ENCODE results near the gene ADRM1.

Gene ADRM1

DNA sequence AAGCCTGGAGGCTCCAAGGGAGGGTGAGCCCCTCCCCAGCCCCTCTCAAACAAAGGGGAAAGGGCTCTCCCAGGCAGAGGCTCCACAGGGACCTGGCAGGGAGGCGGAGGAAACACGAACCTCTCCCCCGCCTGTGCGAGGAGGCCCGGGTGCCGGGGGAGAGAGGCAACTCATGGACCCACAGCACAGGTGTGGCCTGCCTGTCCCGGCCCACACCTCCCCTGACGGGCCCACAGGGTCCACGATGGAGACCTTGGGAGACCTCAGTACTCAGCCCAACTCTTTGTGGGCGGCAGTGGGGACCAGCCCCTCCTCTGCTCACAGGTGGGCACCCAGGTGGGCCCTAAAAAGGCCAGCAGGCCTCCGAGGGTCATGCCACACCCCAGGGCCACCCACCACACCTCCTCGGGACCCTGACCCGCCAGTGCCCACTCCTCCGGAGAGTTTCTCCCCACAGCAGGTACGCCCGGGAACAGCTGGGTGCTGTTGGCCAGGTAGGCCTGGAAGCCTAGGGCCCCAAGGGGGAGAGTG, 52.1 kb downstream of the ADRM1 start:
- no peaks in the 10 kb centered on the region for H3K9me3 ChIP-seq (ENCODE audit: control insufficient read depth in 2 of 2, low read length in 2 of 2)
- H3K27ac ChIP-seq (ENCODE audit: low read depth in 2 of 2, low read length in 2 of 2): peak overlapping the region; percentile 47 to 68
- no peaks in the 10 kb centered on the region for H3K27me3 ChIP-seq (ENCODE audit: control insufficient read depth in 2 of 2, insufficient read depth in 2 of 2, low read length in 2 of 2)
- H3K4me3 ChIP-seq (ENCODE audit: low read length in 2 of 2): no peak overlapping the region
- H3K9ac ChIP-seq (ENCODE audit: low read depth in 1 of 2, low read length in 2 of 2): no peak overlapping the region
- no peaks in the 10 kb centered on the region for H3K36me3 ChIP-seq (ENCODE audit: control insufficient read depth in 2 of 2, insufficient read depth in 2 of 2, low read length in 2 of 2)
- peaks cover 13 to 30% of the 10 kb centered on the region in 2 donors for H3K4me1 ChIP-seq (ENCODE audit: control insufficient read depth in 2 of 2, insufficient read depth in 2 of 2, low read length in 2 of 2)

DNA sequence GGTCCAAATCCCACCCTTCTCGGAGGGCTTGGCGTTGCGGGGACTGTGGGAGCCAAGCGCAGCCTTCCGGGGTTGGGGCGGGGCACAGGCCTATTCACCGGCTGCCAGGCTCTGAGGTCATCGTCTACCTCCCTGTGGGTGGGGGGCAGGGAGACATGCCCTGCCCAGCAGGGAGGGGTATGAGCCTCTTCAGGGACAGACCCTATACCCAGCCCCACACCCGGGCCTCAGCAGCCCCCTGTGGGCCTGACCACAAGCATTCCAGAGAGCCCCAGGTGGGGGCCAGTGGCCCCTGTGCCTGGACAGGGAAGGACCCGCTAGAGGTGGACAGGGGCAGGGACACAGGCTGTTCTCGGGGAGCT, 52.7 kb downstream of the ADRM1 start:
- Histone ChIP-seq H3K9me3 (ENCODE audit: control insufficient read depth in 2 of 2, low read length in 2 of 2) (no peaks in the 10 kb centered on the region), H3K27ac (ENCODE audit: low read depth in 2 of 2, low read length in 2 of 2) (peak overlapping the region; percentile 47 to 68), H3K9ac (ENCODE audit: low read depth in 1 of 2, low read length in 2 of 2) (no peak overlapping the region), H3K4me3 (ENCODE audit: low read length in 2 of 2) (no peak overlapping the region), H3K27me3 (ENCODE audit: control insufficient read depth in 2 of 2, insufficient read depth in 2 of 2, low read length in 2 of 2) (no peaks in the 10 kb centered on the region), H3K4me1 (ENCODE audit: control insufficient read depth in 2 of 2, insufficient read depth in 2 of 2, low read length in 2 of 2) (peaks cover 13 to 30% of the 10 kb centered on the region in 2 donors), H3K36me3 (ENCODE audit: control insufficient read depth in 2 of 2, insufficient read depth in 2 of 2, low read length in 2 of 2) (no peaks in the 10 kb centered on the region)

DNA sequence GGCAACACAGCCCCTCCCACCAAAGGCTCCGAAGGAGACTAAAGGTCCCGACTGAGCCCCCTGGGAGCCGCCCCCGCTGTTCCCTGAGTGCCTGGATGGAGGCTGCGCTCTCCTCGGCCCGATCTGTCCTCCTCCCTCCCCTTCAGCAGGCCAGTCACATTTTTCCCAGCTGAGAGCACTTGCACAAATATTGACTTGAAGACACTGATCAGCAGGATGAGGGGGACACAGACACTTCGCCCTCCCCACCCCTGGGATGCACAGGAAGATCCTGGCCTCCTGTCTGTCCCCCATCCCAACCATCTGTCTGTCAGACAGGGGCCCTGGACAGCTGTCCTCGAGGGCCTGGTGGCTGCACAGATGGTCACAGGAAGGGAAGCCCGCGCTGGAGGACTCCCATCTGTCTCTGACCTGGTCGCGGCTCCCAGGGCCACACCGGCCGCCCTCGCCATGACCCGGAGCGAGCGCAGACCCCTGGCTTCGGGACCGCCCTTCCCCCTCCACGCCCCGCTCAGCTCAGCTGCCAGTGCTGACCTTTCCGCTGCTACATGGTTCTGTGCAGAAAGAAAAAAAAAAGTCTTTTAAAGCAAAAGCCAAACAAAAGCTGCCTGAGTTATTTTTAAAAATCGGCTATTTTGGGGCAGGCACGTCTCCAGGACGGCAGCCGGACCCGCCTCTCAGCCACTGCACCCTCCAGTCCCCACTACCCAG, 53.2 kb downstream of the ADRM1 start:
- Histone ChIP-seq H3K4me3 (ENCODE audit: low read length in 2 of 2) (no peak overlapping the region), H3K27me3 (ENCODE audit: control insufficient read depth in 2 of 2, insufficient read depth in 2 of 2, low read length in 2 of 2) (no peaks in the 10 kb centered on the region), H3K27ac (ENCODE audit: low read depth in 2 of 2, low read length in 2 of 2) (peak overlapping the region; percentile 47 to 68), H3K9me3 (ENCODE audit: control insufficient read depth in 2 of 2, low read length in 2 of 2) (no peaks in the 10 kb centered on the region), H3K36me3 (ENCODE audit: control insufficient read depth in 2 of 2, insufficient read depth in 2 of 2, low read length in 2 of 2) (no peaks in the 10 kb centered on the region), H3K4me1 (ENCODE audit: control insufficient read depth in 2 of 2, insufficient read depth in 2 of 2, low read length in 2 of 2) (peaks cover 17 to 34% of the 10 kb centered on the region in 2 donors), H3K9ac (ENCODE audit: low read depth in 1 of 2, low read length in 2 of 2) (no peak overlapping the region)

DNA sequence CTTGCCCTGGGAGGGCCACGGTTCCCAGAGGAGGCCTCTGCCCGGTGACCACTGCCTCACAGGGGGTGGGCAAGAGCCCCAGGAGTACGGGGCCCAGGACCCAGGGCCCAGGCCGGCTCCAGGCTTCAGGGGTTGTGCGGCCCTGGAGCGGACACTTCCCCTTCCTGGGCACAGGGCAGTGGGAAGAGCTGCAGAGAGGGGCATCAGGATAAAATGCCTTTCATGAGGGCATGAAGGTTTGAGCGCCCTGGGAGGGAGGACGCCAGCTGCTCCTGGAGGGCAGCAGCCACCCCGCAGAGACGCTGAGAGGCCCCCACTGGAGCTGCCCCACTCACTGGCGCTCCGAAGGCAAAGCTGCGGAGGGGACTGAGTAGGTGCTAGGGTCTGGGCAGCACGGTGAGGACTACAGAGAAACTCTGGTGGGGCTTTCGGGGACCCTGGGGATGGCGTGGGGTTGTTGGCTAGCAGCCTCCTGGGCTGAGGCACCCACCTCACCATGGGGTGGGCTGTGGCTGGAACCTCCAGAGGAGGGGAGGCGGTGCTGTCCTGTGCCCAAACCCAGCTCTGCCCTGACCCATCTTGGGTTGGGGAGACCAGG, 53.9 kb downstream of the ADRM1 start:
- Histone ChIP-seq H3K27ac (ENCODE audit: low read depth in 2 of 2, low read length in 2 of 2) (peak overlapping the region; percentile 47 to 68), H3K36me3 (ENCODE audit: control insufficient read depth in 2 of 2, insufficient read depth in 2 of 2, low read length in 2 of 2) (no peaks in the 10 kb centered on the region), H3K27me3 (ENCODE audit: control insufficient read depth in 2 of 2, insufficient read depth in 2 of 2, low read length in 2 of 2) (no peaks in the 10 kb centered on the region), H3K4me1 (ENCODE audit: control insufficient read depth in 2 of 2, insufficient read depth in 2 of 2, low read length in 2 of 2) (peaks cover 21 to 34% of the 10 kb centered on the region in 2 donors), H3K4me3 (ENCODE audit: low read length in 2 of 2) (no peak overlapping the region), H3K9me3 (ENCODE audit: control insufficient read depth in 2 of 2, low read length in 2 of 2) (no peaks in the 10 kb centered on the region), H3K9ac (ENCODE audit: low read depth in 1 of 2, low read length in 2 of 2) (peak overlapping the region in 1 of 2 donors; percentile 12)

DNA sequence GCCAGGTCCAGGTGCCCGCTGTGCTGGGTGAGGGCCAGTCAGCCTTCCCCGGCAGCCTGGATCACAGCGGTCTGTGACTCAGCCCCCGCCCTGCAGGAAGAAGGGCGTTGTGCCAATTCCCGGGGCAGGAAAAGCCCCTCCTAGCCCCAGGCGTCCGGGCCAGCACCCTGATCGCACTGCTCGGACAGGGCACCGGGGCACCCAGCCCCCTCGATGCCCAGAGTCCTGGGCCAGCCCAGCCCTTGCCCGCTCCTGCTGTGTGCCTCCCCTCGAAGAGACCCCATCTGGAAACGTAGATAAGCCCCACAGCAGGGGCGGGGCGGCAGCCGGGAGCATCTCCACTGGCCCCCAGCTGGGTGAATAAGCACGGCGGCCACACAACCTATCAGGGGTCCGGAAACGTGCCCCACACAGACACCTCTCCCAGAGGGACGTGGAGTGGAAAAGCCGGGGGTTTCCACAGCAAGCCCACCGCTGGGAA, 54.4 kb downstream of the ADRM1 start:
- peak overlapping the region; percentile 47 to 68 for H3K27ac ChIP-seq (ENCODE audit: low read depth in 2 of 2, low read length in 2 of 2)
- no peak overlapping the region for H3K4me3 ChIP-seq (ENCODE audit: low read length in 2 of 2)
- H3K36me3 ChIP-seq (ENCODE audit: control insufficient read depth in 2 of 2, insufficient read depth in 2 of 2, low read length in 2 of 2): no peaks in the 10 kb centered on the region
- H3K27me3 ChIP-seq (ENCODE audit: control insufficient read depth in 2 of 2, insufficient read depth in 2 of 2, low read length in 2 of 2): no peaks in the 10 kb centered on the region
- peak overlapping the region in 1 of 2 donors; percentile 12 for H3K9ac ChIP-seq (ENCODE audit: low read depth in 1 of 2, low read length in 2 of 2)
- no peaks in the 10 kb centered on the region for H3K9me3 ChIP-seq (ENCODE audit: control insufficient read depth in 2 of 2, low read length in 2 of 2)
- H3K4me1 ChIP-seq (ENCODE audit: control insufficient read depth in 2 of 2, insufficient read depth in 2 of 2, low read length in 2 of 2): peaks cover 21 to 34% of the 10 kb centered on the region in 2 donors

DNA sequence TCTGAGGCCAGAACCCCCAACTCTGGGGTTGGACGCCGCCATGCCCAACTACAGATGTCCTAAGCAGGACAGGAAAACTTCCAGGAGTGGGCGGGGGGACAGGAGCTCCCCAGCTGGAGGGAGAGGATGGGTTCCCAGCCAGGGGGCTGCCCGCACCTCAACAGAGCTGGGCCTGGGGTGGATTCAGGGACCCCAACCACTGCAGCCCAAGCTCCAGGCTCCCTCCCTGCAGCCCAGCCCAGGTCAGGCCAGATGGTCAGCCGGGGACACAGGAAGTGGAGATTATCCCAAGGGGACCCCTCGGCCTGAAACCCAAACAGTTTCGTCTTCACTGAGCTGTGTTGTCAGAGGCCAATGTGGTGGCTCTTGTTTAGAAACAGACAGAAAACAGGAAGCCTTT, 54.9 kb downstream of the ADRM1 start:
- Histone ChIP-seq H3K9ac (ENCODE audit: low read depth in 1 of 2, low read length in 2 of 2) (no peak overlapping the region), H3K36me3 (ENCODE audit: control insufficient read depth in 2 of 2, insufficient read depth in 2 of 2, low read length in 2 of 2) (no peaks in the 10 kb centered on the region), H3K27ac (ENCODE audit: low read depth in 2 of 2, low read length in 2 of 2) (peak overlapping the region; percentile 47 to 68), H3K4me1 (ENCODE audit: control insufficient read depth in 2 of 2, insufficient read depth in 2 of 2, low read length in 2 of 2) (peaks cover 21 to 34% of the 10 kb centered on the region in 2 donors), H3K27me3 (ENCODE audit: control insufficient read depth in 2 of 2, insufficient read depth in 2 of 2, low read length in 2 of 2) (no peaks in the 10 kb centered on the region), H3K4me3 (ENCODE audit: low read length in 2 of 2) (no peak overlapping the region), H3K9me3 (ENCODE audit: control insufficient read depth in 2 of 2, low read length in 2 of 2) (no peaks in the 10 kb centered on the region)

Measured in mucosa of rectum (tissue), 2 donors.